Measurements from ENCODE around the gene ZIC4.

The ZIC4 gene

DNA sequence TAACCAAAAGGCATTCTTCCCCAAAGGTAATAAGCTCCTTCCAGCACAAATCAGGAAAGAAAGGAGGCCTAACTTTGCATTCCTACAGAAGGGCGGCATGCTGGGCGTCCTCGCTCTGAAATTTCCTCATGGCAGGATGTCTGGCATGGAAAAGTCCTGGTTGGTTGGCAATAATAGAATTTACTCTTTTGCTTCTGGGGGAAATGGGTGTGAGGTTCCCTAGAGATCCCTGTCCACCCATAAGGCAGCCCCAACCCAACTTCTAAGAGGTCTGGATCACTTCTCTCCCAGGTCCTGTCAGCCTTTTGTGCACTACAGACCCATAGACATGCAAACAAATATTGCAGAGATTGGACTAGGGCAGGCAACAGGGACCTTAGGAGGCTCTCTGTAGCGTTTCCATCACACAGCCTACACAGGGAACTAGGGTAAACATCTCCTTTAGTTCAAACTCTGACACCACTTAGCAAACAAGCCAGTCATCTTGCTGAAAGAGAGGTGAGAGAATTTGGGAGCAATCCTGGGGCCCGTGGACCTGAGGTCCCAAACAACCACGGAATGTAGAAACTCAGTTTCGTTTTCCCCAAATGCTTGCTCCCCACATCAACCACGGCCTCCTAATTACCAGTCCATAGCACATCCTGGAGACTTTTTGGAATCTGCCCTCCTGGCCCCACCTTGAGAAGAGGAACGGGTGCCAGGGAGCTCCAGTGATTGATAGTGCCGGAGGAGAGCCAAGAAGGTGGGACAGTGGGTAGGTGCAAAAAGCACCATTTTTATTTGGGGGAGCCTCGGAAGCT lies 2.1 kb downstream of the ZIC4 start:
- no peak for DNase-seq

DNA sequence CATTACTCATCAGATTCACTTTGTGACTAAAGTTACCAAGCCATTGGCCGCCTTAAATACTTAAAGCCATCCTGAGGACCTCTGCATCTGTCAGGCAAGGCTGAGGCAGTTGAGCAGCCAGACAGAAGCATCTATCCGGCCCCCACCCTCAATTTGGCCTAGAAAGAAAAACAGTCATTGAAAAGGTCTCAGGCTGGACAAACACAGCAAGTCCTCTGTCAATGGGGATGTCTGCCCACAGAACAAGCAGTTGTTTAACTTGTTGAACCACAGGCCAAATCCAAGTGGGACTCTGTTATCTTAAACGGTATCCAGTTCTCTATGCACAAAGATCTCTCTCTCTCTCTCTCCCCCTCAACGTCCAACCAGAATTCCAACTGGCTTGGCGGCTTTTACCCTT lies 2.8 kb downstream of the ZIC4 start:
- no peak for DNase-seq

DNA sequence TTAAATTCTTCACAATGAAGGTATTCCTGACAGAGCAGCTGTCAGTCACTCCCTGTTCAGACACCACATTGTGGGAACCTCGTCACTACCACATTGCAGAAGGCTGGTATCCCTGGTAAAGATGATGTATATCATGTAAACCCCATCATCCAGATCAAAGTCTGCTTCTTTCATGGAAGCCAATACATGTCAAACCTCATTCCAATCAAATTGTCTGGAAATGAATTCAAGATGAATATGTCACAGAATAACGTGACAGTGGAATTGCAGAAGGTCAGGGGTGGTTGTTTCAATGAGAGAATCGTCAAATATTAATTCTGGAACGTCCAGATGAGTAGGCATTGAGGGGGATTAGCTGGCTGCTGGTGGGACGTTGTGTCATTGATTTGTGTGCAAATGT lies 4.2 kb downstream of the ZIC4 start:
- DNase-seq: no peak

- DNase-seq: no peak
These were observed 4.9 kb downstream of the ZIC4 start for GRCh38 chr3:147401421-147401820.

GRCh38 chr3:147400999-147401398 lies 5.3 kb downstream of the ZIC4 start:
- DNase-seq: no peak

DNA sequence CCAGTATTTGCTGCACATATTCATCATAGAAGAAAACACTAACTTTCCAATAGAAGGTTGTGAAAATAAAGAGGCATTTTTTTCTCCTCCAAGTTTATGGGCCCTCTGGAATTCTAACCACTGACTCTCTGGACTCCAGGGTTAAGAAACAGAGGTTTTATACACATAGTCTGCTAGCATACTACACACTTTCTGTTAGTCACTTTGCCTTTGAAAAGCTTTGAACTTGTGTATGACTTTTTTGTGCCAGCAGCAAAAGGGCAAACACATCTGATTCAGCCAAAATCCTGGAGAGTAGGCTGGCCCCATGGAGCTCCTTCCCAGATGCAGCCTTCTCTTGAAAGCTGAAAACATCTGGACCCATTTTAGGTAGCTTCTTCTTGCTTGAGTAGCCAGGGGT lies 6.2 kb downstream of the ZIC4 start:
- no peak for DNase-seq

DNA sequence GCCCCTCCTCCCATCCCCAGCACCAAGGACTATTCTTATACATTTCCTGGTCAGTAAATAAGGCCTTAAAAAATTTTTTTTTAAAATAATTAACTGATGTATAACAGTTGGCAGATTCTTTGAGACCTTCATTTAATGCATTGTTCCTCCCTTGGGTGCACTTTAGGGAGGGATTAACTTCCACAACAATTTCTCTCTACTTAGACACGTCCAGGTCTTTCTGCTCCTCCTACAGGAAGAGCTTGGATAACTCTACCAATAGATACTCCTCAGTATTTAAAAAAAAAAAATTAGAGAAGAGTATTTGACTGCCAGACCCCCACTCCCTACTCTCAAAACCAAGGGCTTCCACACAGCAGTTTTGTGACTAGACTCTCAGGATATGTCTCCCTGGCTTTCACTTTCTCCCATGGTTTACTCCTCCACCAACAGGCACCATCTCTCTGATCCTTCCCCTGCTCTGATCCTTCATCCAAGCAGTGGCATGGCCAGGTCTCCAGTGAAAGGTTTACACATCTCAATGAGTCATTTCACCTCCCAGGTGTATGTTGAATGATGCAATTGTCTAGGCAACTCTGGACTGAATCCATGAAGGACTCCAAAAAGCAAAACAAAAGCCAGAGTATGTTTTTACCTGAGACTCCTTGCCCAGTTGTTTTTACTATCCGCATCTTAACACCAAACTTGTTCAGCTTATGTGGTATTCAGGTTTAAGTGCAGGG lies 7.4 kb downstream of the ZIC4 start:
- no peak for DNase-seq

DNA sequence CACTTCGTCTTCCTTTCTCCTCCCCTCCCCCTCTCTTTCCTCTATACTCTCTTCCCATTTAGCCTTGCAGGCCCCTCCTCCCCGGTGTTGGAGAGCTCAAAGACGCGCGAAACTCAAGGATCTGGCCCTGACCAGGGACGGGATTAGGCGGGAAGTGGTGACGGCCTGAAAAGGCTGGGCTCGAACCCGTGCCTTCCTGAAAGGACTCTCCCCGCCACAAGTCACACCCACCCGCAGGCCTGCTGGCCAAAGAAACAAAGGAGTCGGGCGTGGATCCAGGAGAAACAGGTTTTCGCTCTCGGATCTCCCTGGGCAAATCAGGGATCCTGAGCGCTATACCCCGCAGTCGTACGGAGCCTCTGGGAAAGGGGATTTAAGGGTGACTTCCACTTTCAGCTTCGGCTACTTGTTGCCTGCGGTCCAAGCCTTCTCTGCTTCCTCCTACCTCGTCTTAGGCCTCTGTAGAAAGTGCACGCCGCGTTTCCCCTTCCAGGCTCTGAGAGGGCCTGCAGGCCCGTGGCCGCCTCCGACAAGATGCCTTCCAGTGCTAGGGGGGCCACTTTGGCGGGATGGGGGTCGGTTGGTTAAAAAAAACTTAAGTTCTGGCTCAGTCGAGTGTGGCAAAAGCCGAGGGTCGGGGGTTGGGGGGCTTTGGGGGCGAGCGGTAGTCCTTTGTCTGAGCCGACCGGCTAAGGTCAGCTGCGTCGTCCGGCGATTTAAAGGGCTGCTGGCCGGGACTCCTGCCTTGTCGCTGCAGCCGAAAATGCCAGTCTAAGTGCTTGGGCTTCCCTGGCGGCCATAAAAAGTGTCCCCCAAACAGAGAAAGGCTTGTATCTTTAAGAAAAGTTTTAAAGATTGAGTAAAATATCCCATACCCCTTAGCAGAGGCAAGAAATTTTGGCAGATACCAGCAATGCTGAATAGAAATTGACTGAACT lies 8.2 kb downstream of the ZIC4 start:
- DNase-seq: no peak

- no peak for DNase-seq
These were observed 9.0 kb downstream of the ZIC4 start for GRCh38 chr3:147397155-147397874.

- no peak for DNase-seq
These were observed 9.7 kb downstream of the ZIC4 start for GRCh38 chr3:147396712-147397046.

DNA sequence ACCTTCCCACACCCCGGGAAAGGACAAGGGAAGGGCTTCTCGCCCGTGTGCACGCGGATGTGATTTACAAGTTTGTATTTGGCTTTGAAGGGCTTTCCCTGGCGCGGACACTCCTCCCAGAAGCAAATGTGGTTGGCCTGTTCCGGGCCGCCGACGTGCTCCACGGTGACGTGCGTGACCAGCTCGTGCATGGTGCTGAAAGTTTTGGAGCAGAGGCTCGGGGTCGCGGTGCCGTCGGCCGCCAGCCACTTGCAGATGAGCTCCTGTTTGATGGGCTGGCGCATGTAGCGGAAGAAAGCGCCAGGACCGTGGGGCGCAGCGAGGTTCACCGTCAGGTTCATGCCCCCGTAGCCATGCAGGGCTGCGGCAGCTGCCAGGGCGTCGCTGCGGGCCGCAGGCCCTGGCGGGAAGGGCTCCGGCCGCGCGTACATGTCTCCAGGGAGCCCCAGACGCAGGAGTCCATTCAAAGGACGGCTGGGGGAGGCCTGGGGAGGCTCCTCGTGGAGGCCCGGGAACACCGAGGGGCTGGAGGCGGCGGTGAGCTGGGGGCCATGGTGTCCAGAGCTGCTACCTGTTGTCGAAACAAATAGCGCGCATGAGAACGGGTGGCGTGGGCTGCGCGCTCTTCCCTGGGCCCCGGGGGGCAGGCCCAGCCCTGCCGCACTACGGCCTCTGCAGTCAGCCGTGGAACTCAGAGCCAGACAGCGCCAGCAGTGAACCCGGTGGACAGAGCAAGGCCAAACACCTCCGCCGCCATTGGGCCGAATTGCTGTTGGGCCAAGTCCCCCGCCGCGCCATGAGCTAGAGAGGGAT lies 10.2 kb downstream of the ZIC4 start:
- no peak for DNase-seq

DNA sequence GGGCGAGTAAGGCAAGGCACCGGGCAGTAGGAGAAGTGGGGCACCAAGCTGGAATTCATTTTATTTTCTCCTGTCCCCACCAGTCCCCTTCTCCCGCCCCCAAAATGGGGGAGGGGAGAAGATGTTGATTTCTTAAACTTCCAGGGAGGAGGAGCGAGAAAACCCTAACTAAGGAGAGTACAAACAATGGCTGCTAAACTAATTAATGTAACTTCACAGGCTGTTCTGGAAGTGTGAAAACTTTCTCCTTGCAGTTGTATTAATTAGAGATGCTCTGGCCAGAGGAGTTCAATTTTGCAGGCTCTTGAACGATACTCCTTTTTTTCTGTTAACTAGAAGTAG lies 11.5 kb downstream of the ZIC4 start:
- no peak for DNase-seq

DNA sequence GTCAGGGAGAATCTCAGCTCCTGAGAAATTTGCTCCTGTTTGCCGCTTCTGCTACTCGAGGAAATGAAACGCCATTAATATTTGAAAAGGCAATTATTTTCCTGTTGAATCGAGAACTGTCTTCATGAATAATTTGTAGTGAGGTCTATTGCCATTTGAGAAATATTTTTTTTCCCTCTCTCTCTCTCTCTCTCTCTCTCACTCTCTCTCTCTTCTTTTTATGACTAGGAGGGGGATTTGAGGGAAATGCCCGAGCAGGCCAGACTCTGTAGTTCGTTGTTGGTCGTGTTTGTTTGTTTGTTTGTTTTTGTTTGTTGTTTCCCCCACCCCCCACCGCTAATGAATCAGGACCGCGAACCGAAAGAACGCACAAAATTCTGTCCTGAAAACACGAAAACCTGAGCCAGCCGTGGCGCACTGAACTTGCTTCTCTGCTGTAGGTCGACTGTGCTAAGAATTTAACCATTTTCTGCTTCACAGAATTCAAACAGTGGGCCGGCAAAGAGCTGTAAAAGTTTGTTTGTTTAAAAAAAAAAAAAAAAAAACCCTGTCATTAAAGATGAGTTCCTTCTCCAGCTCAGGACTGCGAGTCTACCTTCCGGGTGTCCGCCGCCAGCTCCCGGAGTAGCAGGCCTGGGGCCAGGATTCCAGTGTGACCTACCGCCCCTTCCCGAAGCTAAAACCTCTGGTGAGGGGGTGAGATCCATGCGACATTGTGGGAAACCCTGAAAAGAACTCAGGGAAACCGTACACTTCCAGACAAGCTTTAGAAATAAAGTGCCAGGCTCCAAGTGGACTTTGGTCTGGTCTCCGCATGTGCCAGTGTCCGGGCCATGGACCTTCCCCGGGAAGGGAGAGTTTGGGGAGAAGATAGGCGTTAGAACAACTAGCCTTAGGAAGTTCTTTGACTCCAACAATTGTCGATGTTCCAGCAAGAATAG lies 12.1 kb downstream of the ZIC4 start:
- DNase-seq: peak; percentile 7

- DNase-seq: peak; percentile 88
These were observed 12.9 kb downstream of the ZIC4 start for GRCh38 chr3:147393261-147393942.

GRCh38 chr3:147392625-147392946 lies 13.8 kb downstream of the ZIC4 start:
- DNase-seq: peak; percentile 74

DNA sequence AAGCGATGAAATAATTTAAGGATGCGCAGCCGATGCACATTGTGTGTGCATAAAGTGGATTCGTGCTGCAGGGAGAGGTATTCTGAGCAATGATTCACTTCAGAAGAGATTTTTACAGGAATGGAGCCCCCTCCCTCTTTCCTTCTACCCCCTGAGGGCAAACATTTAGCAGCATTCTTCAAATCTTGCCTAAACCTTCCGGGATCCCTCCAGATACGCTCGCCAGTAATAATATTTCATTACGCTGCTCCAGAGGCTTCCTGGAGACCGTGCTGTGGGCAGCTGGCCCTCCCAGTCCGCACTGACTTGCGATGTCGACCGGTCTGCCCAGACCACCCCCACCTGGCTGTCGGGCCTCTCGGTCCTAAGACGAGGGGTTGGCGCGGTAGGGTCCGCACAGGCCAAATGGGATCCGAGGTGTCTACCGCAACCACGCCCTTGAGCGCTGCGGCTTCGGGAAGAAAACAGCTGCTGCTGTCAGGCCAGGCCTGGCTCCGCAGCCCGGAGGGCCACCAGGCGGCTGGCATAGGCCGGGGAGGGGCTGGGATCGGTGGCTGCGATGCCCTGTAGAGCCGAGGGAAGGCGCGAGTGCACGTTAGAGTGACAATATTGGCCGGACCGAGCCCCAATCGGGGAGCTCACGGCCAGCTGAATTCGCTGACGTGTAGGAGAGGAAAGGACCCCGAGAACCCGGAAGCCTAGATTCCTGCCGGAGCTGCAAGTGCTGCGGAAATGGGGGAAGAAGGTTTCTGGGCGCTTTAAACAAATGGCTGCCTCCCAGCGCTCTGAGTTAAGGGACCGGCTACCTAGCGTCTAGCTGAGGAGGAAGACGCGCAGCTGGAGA lies 14.3 kb downstream of the ZIC4 start:
- peak; percentile 93 for DNase-seq

DNA sequence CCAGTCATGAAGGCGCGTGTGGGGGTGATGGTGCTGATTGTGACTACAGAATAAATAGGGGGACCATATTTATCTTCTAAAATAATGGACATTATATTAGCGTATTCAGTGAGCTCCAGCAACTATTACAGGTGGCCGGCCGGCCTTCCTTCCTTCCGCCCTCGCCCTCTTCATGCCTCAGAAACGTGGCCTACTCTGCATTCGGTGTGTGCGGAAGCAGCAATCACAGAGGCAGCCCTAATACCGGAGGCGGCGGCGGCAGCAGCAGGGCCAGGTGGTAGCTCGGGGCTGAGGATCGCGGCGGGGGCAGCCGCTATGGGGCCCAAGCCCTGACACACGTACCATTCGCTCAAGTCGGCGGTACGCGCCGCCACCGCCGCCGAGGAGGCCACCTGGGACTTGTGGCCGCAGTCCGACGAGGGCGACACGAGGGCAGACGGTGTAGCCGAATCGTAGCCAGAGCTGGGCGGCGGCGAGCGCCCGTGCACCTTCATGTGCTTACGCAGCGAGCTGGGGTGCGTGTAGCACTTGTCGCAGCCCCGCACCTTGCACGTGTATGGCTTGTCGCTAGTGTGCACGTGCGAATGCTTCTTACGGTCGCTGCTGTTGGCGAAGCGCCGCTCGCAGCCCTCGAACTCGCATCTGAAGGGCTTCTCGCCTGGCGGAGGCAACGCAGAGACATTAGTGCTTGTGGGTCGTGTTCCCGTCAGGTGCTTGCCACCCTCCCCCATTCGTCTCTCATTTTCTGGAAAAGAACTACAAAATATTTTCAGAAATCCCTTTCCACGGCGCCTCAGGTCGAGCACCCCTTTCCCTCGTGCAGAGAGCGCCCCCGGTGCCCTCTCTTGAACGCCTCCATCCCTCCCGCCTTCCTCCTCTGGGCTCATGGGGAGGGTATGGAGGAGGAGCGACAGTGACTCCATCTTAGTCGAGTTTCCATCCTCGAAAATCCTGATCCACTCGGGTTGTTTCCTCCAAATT lies 15.5 kb downstream of the ZIC4 start:
- DNase-seq: no peak

GRCh38 chr3:147389717-147390116 lies 16.6 kb downstream of the ZIC4 start:
- DNase-seq: no peak
